Activated CD4-positive, CD25-positive, alpha-beta regulatory T cell (primary cell): ENCODE results near the gene PIP4P1.

Experiments
- DNase-seq, 4 experiments: peaks; one replicate each; lab custom pipeline; 2025; lab: John Stamatoyannopoulos, UW

The PIP4P1 gene

GRCh38 chr14:20435582-20436362, 25.5 kb downstream of the PIP4P1 start, which contains the start of gene KLHL33:
TSS of gene KLHL33 (minus strand) at chr14:20436166. CDS start at chr14:20435811, 355 bp downstream.
- DNase-seq = no peak

- no peak for DNase-seq
These were observed 26.3 kb downstream of the PIP4P1 start for GRCh38 chr14:20434701-20435581.

GRCh38 chr14:20429801-20430669, 31.2 kb downstream of the PIP4P1 start:
- DNase-seq = no peak

GRCh38 chr14:20428802-20429201, 32.4 kb downstream of the PIP4P1 start:
- DNase-seq = no peak

- DNase-seq = no peak
These were observed 33.2 kb downstream of the PIP4P1 start for GRCh38 chr14:20428010-20428365.

DNA sequence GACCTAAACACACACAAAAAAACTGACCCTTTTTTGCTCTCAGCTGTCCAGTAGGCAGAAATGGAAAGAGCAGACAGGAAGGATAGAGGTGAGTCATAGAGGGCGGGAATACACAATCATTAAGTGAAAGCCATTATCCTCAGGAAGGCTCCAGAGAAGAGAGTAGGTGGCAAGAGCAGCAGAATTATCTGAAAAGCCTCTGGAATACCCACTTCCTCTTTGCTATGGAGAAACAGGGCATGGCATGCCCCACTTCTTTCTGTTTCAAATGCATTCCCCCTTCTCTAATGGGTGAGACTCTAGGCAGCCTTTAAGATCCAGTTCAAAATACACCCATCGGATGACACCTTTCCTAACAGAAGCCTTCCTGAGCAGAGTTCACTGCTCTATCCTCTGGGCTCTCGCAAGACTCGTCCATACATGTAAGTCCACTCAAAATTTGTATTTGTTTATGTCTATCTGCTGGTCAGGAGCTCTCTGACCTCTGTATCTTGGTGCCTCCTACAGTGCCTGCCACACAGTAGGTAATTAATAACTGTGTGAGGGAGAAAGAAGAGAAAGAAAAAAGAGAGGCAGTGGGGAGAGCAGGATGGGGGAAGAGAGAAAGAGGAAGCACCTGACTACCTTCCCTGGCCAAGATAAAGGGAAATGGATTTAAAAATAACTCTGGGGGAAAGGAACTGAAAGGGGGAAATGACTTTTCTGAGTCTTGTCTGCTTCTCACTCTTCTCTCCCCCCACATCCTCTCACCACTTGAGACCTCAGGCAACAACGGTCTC, 33.8 kb downstream of the PIP4P1 start:
- no peak for DNase-seq

- DNase-seq = no peak
These were observed 36.4 kb downstream of the PIP4P1 start for GRCh38 chr14:20424851-20425250.

DNA sequence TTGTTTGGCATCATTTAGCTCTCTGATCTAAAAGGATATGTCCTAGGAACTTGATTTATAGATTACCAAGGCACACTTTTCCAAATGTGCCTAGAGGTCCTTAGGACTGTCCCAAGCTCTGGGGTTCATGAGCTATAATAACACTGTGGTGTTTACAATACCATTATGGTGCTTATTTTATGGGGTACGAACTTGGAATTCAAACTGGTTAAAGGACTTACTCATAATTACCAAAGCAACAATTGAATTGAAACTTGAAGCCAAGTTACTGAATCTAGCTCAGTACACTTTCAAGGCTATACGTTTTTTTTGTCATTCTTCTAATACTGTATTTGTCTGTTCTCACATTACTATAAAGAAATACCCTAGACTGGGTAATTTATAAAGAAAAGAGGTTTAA, 38.3 kb downstream of the PIP4P1 start:
- DNase-seq = no peak

- DNase-seq = no peak
These were observed 40.0 kb downstream of the PIP4P1 start for GRCh38 chr14:20421267-20421666.

- no peak for DNase-seq
These were observed 41.8 kb downstream of the PIP4P1 start for GRCh38 chr14:20419419-20419818.

DNA sequence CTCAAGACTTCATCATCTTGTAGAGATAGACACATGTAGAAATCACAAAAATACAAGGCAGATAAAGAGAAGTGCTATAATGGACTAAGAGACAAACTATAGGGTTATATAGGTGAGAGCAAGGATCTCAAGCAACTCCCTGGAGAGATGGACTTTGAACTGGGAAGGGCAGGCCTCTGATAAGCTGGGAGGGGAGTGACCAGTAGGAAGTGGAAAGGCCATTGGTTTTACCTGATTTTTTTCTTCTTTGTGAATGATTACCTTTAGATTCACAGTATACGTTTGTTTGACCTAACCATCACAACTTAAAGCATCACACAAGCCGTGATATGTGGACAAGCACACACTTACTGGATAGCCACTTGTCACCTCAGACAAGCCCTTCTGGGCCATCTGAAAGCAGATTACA, 42.7 kb downstream of the PIP4P1 start:
- DNase-seq = no peak

GRCh38 chr14:20417250-20418186, 43.7 kb downstream of the PIP4P1 start:
- DNase-seq = no peak

- DNase-seq = no peak
These were observed 45.0 kb downstream of the PIP4P1 start for GRCh38 chr14:20416223-20416622.

GRCh38 chr14:20415782-20416206, 45.4 kb downstream of the PIP4P1 start:
- no peak for DNase-seq

GRCh38 chr14:20413744-20414082, 47.5 kb downstream of the PIP4P1 start:
- no peak for DNase-seq

DNA sequence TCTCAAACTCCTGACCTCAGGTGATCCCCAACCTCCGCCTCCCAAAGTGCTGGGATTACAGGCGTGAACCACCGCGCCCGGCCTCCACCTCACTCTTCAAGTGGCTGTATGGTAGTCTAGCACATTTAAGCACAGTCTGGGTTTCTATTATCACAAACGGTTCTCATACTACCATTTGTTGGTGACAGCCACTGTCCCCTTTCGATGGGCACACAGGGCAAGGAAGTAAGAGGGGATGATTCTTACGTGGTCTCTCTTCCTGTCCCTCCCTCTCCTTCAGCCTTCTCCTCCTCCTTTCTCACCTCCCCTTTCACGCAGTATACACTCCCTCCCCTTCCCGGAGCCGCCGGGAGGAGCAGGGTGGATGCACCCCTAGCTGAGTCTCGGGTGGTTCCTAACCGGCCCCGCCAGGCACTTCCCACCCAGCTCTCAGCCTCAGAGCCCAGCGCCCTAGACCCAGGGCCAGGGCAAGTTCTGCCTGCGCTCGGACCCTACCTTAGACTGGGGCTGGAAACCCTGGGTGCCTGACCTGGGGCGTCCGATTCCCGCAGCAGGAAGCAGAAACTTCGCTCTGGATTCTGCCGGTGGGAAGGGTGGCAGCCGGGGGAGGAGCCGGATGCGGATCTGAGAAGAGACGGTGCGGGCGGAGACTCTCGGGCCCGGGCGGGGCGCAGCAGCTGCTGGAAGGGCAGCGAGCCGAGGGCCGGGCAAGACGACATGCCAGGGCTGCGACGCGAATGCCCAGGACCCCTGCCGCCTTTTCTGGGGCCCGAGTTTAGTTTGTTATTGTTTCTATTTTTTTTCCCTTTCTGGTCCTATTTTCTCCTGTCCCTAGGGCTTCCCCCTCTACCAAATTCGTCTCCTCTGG, 48.1 kb downstream of the PIP4P1 start, which contains the start of gene TEP1:
TEP1 (minus strand) TSS at position 626 of the 868 bp plus-strand sequence. CDS start 5,062 bp downstream, outside the sequence.
- peak; percentile 43 to 53 (median 46) for DNase-seq

DNA sequence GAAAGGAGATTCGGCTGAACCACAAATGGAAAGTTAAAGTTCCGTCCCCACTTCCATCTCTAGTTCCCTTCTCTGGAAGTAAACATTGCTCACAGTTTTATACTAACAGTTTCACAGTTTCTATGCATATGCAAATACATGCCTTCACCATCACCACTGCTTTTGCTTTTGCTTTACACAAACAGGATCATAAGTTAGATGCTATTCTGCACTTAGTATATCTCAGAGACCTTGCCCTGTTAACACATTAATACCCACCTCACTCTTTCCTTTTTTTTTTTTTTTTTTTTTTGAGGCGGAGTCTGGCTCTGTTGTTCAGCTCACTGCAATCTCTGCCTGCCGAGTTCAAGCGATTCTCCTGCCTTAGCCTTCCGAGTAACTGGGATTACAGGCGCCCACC, 48.8 kb downstream of the PIP4P1 start:
- DNase-seq = no peak

GRCh38 chr14:20409226-20409625, 52.0 kb downstream of the PIP4P1 start:
- DNase-seq = no peak
